HG03558 (cell line): ENCODE results near the gene ISLR2.

Experiments used
- ATAC-seq: cut with Tn5 transposase; IDR thresholded peaks from one replicate; pipeline ENCODE4 v1.9.1; 2021; ENCODE audit warnings: moderate number of reproducible peaks; ENCODE audit not compliant: unreplicated experiment; ENCODE audit errors: extremely low read depth

Gene ISLR2

DNA sequence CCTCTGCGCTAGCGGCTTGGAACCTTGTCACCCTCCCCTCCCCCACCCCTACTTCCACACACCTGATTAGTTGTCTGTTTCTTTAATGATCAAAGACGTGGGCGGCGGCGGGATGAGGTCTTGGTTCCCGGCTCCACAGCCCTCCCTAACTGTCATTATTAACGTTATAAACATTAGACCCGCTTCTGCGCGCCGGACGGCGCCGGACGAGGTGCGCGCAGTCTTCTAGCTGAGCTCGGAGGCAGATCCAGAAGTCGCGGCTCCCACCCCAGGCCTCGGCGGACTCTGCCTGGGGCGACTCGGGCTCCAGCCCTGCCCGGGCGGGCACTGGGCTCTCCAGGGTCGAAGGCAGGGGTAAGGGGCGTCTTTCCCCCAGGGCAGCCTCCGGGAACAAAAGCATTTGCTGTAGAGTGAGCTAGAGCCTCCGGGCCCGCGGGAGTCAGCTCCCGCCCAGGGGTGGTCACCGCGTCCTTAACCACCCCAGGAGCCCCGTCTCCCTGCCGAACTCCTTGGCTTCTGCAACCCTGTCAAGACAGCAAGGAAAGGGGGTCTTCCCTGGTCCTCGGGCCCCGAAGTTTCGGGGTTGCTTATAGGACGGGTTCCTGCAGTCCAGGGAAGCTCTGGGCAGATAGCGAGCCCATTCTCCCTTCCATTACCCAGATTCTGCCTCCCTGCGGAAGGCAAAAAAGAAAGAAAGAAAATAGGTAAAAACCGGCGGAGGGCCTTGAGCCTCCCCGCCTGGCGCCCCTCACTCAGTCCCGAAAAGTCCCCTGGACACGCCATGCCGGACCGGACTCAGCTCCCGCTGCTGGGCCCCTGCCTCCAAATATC is 2.2 kb upstream of the ISLR2 start:
- no peak for ATAC-seq

DNA sequence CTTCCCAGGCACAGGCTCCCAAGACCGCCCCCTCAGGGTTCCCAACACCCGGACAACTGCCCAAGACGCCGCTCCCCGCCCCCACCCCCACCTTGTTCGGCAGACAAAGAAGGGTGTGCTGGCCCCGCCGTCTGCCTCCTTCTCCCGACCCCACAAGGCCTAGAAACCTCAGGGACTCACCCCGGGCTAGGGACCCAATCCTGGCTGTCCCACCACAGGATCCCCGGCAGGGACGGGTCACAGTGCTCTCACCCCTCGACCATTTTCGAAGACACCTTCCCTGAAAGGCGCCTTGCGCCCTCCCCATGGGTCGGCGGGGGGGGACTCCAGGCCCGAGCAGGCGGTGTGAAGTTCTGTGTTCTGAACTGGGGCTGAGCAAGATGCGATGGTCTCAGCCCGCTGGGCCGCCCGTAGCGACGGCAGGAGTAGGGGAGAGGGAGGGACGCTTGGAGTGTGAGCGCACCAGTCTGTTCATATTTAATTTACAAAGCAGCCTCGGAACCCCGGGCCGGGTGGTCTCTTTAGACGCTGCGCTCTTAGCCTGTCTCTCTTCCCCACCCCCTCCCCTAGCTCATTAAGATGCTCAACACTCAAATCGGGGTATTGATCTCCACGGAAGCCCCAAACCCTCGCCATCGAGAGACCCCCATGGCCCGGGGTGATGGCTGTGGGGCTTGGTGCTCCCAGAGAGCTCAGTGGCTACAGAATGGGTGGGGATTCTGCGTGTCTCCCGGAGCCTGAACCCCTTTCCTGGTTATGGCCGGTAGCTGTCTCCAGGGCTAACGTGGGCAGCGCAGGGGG is 1.4 kb upstream of the ISLR2 start:
- ATAC-seq: no peak

DNA sequence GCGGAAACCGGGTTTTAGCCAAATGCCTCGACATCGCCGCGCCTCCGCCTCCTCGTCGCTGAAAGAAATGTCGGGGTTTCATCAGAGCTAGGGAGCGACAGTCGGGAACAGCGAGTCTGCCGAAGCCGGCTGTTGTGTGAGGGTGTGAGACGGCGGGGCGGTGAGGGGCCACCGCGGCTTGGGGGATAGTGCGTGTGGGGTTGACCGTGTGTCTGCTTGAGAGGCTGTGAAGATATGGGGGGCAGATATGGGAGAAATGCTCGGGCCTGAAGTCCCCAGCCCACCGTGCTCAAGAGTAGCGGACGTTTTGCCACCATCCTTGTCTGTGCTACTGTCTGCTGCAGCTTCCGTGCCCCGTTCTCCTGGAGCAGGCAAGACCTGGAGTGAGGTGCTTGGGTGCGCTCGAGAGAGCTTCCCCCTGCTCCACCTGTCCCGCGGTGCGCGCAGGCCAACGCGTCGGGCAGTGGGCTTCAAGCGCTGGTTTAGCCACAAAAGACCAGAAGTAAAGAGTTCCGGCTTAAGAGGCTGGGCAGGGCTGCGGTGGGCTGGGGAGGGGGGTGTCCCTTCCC is 716 bp upstream of the ISLR2 start:
- no peak for ATAC-seq

DNA sequence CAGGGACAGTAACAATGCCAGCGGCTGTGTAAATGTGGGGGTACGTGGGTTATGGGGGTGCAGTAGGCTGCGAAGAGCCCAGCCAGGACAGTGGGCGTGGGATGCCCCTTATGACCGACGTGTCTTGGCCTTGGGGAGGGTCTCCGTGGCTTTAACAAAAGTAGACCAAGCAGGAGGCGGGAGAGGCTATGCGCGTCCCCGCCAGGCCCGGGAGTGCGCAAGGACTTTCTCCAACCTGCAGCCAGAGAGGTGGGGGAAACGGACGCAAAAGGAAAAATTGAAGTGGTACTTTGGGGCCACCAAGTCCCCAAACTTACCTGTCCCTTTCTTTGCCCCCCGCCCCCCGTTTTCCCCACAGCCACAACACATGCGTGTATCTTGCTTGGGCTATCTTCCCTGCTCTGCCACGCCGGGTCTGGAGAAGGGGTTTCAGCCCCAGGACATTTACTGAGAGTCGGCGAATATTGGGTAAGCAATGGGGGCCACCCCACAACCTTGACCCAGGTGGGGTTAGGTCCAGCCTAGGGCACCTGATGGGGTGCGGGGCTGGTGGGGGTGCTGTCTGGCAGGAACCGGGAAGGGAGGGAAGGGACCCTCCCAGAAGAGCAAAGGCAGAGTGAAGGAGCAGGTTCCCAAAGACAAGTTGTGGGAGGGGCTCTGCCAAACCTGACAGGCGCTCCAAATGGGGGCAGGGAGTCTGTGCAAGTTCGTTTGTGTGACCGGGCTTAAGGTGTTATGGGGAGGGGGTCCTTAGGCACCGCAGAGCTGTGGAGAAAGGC is 652 bp downstream of the ISLR2 start:
- no peak for ATAC-seq

DNA sequence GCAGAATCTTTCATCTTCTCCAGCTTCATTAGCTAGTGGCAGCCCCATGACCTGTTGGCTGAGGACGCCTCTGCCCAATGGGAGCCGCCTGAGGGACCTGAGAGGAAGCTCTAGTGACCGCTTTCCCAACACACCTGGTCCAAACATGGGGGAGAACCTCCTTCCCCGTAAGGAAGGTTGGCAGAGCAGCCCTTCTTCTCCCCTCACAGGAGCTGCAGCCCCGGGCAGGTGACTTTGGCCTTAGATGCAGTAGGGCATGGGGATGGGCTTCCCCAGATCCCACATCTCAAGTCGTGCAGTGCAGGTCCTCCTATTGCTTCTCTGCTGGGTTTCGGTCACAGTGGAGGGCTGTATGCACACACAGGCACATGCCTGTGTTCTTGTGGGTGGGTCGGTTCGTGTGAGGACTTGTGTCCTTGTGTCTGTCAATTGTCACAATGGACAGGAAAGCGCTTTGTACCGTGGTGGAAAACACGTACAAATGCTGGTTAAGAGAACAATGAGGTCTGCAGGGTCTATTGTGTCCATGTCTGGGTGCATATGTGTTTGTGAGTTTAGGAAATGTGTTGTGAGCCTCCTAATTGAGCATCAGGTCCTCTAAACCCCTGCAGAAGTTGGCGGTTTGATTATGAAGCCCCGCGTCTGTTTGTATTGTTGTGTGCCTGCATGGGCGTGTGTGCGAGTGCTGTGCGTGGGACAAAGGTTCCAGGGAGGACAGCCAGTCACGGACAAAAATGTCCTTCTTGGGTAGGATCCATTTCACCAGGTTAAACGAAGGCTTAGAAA is 1.4 kb downstream of the ISLR2 start:
- ATAC-seq: no peak

DNA sequence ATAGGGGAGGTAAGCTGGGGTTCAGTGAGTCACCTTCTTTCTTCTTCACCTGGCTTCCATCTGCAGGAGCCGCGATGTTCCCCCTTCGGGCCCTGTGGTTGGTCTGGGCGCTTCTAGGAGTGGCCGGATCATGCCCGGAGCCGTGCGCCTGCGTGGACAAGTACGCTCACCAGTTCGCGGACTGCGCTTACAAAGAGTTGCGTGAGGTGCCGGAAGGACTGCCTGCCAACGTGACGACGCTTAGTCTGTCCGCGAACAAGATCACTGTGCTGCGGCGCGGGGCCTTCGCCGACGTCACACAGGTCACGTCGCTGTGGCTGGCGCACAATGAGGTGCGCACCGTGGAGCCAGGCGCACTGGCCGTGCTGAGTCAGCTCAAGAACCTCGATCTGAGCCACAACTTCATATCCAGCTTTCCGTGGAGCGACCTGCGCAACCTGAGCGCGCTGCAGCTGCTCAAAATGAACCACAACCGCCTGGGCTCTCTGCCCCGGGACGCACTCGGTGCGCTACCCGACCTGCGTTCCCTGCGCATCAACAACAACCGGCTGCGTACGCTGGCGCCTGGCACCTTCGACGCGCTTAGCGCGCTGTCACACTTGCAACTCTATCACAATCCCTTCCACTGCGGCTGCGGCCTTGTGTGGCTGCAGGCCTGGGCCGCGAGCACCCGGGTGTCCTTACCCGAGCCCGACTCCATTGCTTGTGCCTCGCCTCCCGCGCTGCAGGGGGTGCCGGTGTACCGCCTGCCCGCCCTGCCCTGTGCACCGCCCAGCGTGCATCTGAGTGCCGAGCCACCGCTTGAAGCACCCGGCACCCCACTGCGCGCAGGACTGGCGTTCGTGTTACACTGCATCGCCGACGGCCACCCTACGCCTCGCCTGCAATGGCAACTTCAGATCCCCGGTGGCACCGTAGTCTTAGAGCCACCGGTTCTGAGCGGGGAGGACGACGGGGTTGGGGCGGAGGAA is 2.6 kb downstream of the ISLR2 start:
- ATAC-seq: no peak

DNA sequence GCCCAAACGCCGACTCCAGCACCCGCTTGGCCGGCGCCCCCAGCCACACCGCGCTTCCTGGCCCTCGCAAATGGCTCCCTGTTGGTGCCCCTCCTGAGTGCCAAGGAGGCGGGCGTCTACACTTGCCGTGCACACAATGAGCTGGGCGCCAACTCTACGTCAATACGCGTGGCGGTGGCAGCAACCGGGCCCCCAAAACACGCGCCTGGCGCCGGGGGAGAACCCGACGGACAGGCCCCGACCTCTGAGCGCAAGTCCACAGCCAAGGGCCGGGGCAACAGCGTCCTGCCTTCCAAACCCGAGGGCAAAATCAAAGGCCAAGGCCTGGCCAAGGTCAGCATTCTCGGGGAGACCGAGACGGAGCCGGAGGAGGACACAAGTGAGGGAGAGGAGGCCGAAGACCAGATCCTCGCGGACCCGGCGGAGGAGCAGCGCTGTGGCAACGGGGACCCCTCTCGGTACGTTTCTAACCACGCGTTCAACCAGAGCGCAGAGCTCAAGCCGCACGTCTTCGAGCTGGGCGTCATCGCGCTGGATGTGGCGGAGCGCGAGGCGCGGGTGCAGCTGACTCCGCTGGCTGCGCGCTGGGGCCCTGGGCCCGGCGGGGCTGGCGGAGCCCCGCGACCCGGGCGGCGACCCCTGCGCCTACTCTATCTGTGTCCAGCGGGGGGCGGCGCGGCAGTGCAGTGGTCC is 3.5 kb downstream of the ISLR2 start:
- ATAC-seq: no peak

DNA sequence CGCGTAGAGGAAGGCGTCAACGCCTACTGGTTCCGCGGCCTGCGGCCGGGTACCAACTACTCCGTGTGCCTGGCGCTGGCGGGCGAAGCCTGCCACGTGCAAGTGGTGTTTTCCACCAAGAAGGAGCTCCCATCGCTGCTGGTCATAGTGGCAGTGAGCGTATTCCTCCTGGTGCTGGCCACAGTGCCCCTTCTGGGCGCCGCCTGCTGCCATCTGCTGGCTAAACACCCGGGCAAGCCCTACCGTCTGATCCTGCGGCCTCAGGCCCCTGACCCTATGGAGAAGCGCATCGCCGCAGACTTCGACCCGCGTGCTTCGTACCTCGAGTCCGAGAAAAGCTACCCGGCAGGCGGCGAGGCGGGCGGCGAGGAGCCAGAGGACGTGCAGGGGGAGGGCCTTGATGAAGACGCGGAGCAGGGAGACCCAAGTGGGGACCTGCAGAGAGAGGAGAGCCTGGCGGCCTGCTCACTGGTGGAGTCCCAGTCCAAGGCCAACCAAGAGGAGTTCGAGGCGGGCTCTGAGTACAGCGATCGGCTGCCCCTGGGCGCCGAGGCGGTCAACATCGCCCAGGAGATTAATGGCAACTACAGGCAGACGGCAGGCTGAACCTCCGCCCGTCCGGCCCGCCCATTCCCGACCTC is 4.1 kb downstream of the ISLR2 start:
- ATAC-seq: no peak

DNA sequence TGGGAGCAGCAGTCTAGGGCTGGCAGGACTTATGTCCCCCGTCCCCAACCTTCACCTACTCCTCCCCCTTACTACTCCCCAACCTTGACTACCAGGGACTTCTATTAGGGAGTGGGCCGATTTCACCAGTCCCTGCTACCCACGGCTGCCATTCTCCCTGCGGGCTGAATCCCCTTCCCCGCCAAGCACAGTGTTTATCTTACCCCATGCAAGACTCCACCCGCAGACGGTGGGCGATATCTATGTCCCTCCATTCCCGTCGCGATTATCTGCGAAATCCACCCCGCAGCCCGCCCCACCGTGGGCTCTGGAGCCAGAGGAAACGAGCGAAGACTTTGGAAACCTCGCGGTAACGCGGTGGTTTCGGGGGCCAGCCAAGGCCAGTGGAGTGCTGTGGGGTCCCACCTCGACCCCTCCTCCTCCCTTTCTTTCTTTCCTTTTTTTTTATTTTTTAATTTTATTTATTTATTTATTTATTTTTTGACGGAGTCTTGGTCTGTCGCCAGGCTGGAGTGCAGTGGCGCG is 4.7 kb downstream of the ISLR2 start:
- ATAC-seq: no peak

DNA sequence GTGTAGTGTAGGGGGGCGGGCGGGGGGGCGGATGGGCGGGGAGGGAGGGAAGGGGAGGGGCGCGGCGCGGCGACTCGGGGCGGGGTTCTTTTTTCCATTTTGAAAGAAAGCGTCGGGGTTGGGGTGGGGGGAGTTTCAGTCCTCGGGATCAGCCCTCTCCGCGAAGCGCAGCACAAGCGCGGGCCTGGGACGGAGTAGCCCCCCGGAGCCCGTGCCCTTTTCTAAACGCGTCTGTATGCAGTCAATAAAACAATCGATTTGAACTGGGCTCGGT is 6.1 kb downstream of the ISLR2 start:
- no peak for ATAC-seq

DNA sequence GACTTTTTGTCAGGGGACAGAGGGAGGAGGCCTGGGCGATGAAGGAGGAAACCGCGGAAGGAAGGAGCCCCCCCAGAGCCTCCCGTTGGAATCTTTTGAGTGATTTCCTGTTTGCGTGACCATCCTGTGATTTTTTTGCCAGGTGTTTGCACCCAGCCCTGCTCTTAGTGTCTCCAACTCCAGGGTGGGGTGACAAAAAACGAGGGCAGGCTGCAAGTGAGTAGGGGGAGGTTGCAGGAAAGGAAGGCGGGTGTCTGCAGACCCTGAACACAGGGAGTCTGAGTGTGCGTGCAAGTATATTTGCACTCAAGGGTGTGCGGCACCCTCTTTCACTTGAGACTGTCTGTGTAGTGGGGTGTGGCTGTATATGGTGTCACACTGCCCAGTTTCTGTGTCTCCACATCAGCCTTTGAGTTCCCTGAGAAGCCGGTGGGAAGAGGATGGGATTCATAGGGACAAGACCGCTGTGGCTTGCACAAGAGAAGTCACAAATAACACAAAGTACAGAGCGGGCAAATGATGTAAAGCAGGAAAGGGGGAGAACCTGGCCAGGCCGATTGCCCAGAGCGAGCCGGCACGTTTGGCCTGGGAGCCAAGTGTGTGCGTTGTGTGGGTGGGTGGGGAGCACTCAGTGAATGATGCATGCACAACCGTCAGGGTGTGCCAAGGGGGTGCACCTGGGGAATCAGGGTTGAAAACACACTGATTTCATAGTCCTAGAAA is 6.6 kb downstream of the ISLR2 start:
- no peak for ATAC-seq

DNA sequence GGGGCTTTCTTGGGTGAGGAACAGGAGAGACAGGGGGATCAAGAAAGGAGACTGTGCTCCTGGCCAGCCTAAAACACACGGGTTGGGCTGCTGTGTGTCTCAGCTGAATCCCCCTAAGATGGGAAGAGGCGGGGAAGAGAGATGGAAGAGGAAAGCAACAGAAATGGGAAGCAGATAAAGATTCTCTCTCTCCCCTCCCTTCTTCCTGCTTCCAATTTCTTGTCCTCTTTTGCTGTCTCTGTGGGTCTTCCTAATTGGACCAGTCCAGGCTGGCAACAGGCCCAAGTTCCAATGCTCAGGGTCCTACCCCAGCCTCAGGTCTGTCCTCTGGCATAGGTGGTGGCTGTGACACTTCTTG is 7.1 kb downstream of the ISLR2 start:
- ATAC-seq: no peak

DNA sequence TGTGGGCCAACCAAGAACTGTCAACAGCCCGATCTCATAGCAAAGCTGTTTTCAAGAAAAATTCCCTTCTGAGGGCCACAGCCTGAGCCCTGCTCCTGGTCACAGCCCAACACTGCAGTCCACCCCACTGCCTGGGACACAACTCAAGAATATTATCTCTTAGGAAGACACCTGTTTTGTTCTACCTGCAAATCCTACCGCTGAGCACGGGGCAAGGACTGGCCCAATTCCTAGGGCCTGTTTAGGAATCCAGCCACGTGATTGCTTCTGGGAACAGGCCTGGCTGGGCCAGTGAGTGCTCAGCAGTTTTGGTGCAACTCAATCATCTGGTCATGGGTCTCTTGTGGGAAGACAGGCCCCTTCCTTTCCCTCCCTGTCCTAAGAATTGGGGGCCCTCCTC is 8.3 kb downstream of the ISLR2 start:
- no peak for ATAC-seq

DNA sequence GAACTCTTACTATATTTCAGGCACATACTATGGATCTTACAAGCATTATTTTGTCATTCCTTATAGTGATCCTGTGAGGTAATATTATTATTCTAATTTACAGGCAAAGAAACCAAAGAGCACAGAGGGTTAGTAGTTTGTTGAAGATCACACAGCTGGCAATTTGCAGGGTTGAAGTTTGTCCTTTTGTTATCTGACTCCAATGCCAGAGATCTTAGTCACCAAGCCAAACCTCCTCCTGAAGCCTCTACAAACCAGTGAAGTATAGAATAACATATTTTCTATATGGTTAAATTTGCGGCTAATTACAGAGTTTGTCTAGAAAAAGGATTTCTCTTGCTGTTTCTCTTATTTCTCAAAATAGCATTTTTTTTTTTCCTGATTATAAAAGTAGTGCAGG is 11.2 kb downstream of the ISLR2 start:
- no peak for ATAC-seq

DNA sequence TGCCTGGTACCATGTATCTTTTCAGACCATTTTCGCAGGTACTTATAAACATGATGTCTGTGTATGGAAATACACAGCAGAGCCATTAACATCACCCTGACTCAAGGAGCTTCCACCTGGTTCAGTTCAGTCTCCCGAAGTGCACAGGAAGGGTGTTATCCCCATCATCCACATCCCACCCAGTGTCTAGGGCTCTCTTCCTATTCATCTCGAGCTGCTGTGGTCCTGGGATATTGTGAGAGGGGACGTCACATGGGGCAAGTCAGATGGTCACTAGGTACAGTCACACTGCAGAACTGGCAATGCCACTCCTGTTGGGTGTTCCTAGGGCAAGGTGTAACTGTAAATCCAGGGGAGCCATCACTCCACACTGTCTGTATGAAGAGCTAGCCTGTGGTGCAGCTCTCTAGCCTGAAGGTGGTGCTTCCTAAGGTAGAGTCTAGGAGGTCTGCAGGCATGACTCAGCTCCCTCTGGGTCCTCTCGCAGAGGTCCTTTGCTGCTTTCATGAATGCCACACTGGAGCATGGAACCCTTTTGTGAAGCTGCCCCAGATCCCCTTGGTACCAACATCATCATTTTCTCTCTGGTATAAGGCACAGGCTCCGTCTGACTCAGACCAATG is 13.9 kb downstream of the ISLR2 start:
- no peak for ATAC-seq

DNA sequence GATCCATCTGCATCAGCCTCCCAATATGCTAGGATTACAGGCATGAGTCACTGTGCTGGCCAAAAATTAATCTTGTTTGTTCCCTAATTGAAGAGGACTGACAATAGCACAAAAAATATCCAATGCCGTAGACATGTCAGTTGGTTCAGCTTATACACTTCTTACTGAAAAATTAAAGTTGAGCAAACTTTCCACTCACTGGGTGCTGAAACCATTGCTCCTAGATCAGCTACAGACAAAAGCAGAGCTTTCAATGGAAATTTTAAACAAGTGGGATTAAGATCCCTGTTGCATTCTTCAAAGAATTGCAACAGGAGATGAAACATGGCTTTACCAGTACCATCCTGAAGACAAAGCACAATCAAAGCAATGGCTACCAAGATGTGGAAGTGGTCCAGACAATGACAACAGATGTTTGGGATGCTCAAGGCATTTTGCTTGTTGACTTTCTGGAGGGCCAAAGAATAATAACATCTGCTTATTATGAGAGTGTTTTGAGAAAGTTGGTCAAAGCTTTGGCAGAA is 16.0 kb downstream of the ISLR2 start:
- no peak for ATAC-seq
